ENCODE measurements around the gene SLC15A2. TPM values are rescaled to one million over a fixed set of nuclear protein-coding genes. Genes with fewer than 3 reads are reported as not detected.

SLC15A2 gene
- total and polyA plus RNA-seq, 7 donors = 0.30 to 1.8 (median 0.52) TPM

DNA sequence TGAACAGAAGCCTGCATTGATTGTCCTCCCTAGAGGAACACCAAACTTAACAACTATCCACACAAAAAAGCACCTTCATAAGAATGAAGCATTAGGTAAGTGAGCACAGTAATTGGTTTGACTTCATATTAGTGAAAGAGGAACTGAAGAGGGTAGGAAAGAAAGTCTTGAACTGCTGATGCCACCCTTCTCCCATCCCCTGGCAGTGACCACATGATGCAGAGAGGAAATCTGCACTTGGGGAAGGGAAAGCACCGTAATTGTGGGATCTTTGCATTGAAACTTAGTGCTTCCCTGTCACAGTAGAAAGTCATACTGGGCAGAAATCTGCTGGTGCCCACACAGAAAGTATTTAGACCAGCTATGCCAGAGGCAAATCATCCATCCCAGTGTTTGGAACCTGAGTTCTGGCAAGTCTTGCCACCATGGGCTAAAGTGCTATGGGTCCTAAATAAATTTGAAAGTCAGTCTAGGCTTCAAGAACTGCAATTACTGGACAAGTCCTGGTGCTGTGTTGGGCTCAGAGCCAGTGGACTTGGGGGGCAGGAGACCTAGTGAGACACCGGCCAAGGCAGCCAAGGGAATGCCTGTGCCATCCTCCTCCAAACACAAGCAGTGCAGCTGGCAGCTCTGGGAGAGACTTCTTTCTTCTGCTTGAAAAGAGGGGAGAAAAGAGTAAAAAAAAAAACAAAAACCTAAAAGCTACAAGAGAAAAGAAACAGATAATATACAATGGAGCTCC lies 63.6 kb downstream of the SLC15A2 start:
- intact Hi-C loops (cut with DNase I) = no loop called here
- H3K9me3 ChIP-seq = no peaks in the 10 kb centered on the region
- H3K27ac ChIP-seq = no peak overlapping the region
- WGBS, 3 donors = 73 to 86% (median 76%) methylated on average over 2 of the region's 2 CpGs
- H3K4me3 ChIP-seq = no peak overlapping the region
- TF ChIP-seq, protein P1, sequence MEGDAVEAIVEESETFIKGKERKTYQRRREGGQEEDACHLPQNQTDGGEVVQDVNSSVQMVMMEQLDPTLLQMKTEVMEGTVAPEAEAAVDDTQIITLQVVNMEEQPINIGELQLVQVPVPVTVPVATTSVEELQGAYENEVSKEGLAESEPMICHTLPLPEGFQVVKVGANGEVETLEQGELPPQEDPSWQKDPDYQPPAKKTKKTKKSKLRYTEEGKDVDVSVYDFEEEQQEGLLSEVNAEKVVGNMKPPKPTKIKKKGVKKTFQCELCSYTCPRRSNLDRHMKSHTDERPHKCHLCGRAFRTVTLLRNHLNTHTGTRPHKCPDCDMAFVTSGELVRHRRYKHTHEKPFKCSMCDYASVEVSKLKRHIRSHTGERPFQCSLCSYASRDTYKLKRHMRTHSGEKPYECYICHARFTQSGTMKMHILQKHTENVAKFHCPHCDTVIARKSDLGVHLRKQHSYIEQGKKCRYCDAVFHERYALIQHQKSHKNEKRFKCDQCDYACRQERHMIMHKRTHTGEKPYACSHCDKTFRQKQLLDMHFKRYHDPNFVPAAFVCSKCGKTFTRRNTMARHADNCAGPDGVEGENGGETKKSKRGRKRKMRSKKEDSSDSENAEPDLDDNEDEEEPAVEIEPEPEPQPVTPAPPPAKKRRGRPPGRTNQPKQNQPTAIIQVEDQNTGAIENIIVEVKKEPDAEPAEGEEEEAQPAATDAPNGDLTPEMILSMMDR (IDR thresholded peaks at IDR 0.05) = no peak
- H3K4me1 ChIP-seq = no peaks in the 10 kb centered on the region
- ATAC-seq (no peak), DNase-seq (no peak)
- H3K36me3 ChIP-seq (ENCODE audit: insufficient read depth in 1 of 2, low read depth in 1 of 2) = no peaks in the 10 kb centered on the region
- no peaks in the 10 kb centered on the region for H3K27me3 ChIP-seq (ENCODE audit: insufficient read depth in 3 of 3, low read length in 2 of 3)

DNA sequence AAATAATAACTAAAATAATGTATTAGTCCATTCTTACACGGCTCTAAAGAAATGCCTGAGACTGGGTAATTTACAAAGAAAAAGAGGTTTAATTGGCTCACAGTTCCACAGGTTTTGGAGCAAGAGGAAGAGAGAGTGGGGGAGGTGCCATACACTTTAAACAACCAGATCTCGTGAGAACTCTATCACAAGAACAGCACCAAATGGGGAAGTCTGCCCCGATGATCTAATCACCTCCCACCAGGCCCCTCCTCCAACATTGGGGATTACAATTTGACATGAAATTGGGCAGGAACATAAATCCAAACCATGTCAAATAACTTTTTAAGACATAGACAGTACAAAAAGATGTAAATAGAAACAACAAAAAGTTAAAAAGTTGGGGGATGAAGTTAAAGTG lies 64.6 kb downstream of the SLC15A2 start:
- DNase-seq = no peak
- TF ChIP-seq, protein P1 (IDR thresholded peaks at IDR 0.05) = no peak
- 53 to 62% (median 59%) methylated on average over 3 of the region's 3 CpGs for WGBS, 3 donors
- no peak overlapping the region for H3K27ac ChIP-seq
- H3K9me3 ChIP-seq = no peaks in the 10 kb centered on the region
- H3K4me1 ChIP-seq = no peaks in the 10 kb centered on the region
- peaks cover 0 to 2% (median 0%) of the 10 kb centered on the region in 3 donors for H3K27me3 ChIP-seq (ENCODE audit: insufficient read depth in 3 of 3, low read length in 2 of 3)
- no peaks in the 10 kb centered on the region for H3K36me3 ChIP-seq (ENCODE audit: insufficient read depth in 1 of 2, low read depth in 1 of 2)
- no peak for ATAC-seq
- intact Hi-C loops (cut with DNase I) = no loop called here
- no peak overlapping the region for H3K4me3 ChIP-seq

DNA sequence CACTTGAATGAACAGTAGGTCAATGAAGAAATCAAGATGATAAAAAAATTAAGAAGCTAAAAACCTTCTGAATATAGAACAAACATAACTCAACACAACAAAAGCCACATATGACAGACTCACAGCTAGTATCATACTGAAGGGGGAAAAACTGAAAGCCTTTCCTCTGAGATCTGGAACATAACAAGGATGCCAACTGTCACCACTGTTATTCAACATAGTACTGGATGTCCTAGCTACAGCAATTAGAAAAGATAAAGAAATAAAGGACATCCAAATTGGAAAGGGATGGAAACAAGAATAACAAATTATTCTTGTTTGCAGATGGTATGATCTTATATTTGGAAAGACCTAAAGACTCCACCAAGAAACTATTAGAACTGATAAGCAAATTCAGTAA lies 67.1 kb downstream of the SLC15A2 start:
- no peak for DNase-seq
- Histone ChIP-seq H3K27ac (no peak overlapping the region), H3K36me3 (ENCODE audit: insufficient read depth in 1 of 2, low read depth in 1 of 2) (no peaks in the 10 kb centered on the region)

GRCh38 chr3:121962443-121962842 lies 68.2 kb downstream of the SLC15A2 start:
- ATAC-seq (no peak), DNase-seq (no peak)
- Histone ChIP-seq H3K4me3 (no peak overlapping the region), H3K9me3 (no peaks in the 10 kb centered on the region), H3K4me1 (no peaks in the 10 kb centered on the region), H3K36me3 (ENCODE audit: insufficient read depth in 1 of 2, low read depth in 1 of 2) (no peaks in the 10 kb centered on the region), H3K27ac (no peak overlapping the region), H3K27me3 (ENCODE audit: insufficient read depth in 3 of 3, low read length in 2 of 3) (peaks cover 0 to 2% (median 0%) of the 10 kb centered on the region in 3 donors)
- intact Hi-C loops (cut with DNase I) = no loop called here
- TF ChIP-seq, protein P1 (IDR thresholded peaks at IDR 0.05) = no peak

More for the DNA sequence above, 67.1 kb downstream of the SLC15A2 start:
- Histone ChIP-seq H3K4me1 (no peaks in the 10 kb centered on the region), H3K9me3 (no peaks in the 10 kb centered on the region), H3K27me3 (ENCODE audit: insufficient read depth in 3 of 3, low read length in 2 of 3) (peaks cover 0 to 2% (median 0%) of the 10 kb centered on the region in 3 donors), H3K4me3 (no peak overlapping the region)
- TF ChIP-seq, protein P1 (IDR thresholded peaks at IDR 0.05) = no peak
- no peak for ATAC-seq
- intact Hi-C loops (cut with DNase I) = no loop called here

GRCh38 chr3:121963608-121964007 lies 69.4 kb downstream of the SLC15A2 start:
- Histone ChIP-seq H3K4me3 (no peak overlapping the region), H3K4me1 (no peaks in the 10 kb centered on the region), H3K27me3 (ENCODE audit: insufficient read depth in 3 of 3, low read length in 2 of 3) (peaks cover 0 to 2% (median 0%) of the 10 kb centered on the region in 3 donors), H3K36me3 (ENCODE audit: insufficient read depth in 1 of 2, low read depth in 1 of 2) (no peaks in the 10 kb centered on the region), H3K9me3 (no peaks in the 10 kb centered on the region), H3K27ac (no peak overlapping the region)
- TF ChIP-seq, protein P1 (IDR thresholded peaks at IDR 0.05) = no peak
- DNase-seq = no peak
- intact Hi-C loops (cut with DNase I) = no loop called here
- no peak for ATAC-seq
- WGBS, 3 donors = 44 to 60% (median 59%) methylated on average over 1 of the region's 1 CpG
